ENCODE results near the gene CYBB. TPM values are rescaled to one million over a fixed set of nuclear protein-coding genes. Genes with fewer than 3 reads are reported as not detected.
"Not testable (repeated sequence)": the region's sequence is repeated elsewhere in the genome, so short reads cannot be mapped to it uniquely, and the experiment has no call there.

The CYBB gene
- total RNA-seq, 2 experiments from 2014 or later: 1.6 TPM

- Mint-ChIP-seq H3K4me3 (no peak overlapping the region), H3K27me3 (no peaks in the 10 kb centered on the region), H3K27ac (no peak overlapping the region), H3K4me1 (ENCODE audit: low read depth) (peaks cover 8% of the 10 kb centered on the region), H3K36me3 (ENCODE audit: low read depth) (no peaks in the 10 kb centered on the region), H3K9me3 (no peaks in the 10 kb centered on the region)
- peaks cover 3% of the 10 kb centered on the region for H3K4me1 ChIP-seq (ENCODE audit: insufficient read depth, low read length)
- H3K4me3 ChIP-seq (ENCODE audit: low read length): no peak overlapping the region
- ChIA-PET CTCF (no interaction called here), POLR2A (no interaction called here)
- intact Hi-C loops (cut with DNase I, micrococcal nuclease): no loop called here
- no peak overlapping the region for H3K27ac ChIP-seq (ENCODE audit: low read depth in 1 of 2, low read length in 2 of 2)
- ATAC-seq (ENCODE audit: poor library complexity): no peak
- peaks cover 0 to 6% of the 10 kb centered on the region in 2 experiments for H3K9me3 ChIP-seq (ENCODE audit: control insufficient read depth in 1 of 2, insufficient read depth in 1 of 2, low read length in 2 of 2)
- TF ChIP-seq CTCF (IDR thresholded peaks at IDR 0.05): no peak
- no peak for DNase-seq
- H3K36me3 ChIP-seq (ENCODE audit: insufficient read depth, low read length): no peaks in the 10 kb centered on the region
- no peaks in the 10 kb centered on the region for H3K27me3 ChIP-seq (ENCODE audit: control insufficient read depth in 1 of 2, insufficient read depth in 2 of 2, low read length in 2 of 2)
Measured at GRCh38 chrX:37767430-37767829, 12.4 kb upstream of the CYBB start.

DNA sequence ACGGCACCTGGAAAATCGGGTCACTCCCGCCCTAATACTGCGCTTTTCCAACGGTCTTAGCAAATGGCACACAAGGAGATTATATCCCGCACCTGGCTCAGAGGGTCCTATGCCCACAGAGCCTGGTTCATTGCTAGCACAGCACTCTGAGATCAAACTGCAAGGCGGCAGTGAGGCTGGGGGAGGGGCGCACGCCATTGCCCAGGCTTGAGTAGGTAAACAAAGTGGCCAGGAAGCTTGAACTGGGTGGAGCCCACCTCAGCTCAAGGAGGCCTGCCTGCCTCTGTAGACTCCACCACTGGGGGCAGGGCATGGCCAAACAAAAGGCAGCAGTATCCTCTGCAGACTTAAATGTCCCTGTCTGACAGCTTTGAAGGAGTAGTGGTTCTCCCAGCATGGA is 11.0 kb upstream of the CYBB start:
- H3K4me3 ChIP-seq (ENCODE audit: low read length); H3K27ac ChIP-seq (ENCODE audit: low read depth in 1 of 2, low read length in 2 of 2); H3K4me3 Mint-ChIP-seq; POLR2A ChIA-PET; H3K36me3 Mint-ChIP-seq (ENCODE audit: low read depth); H3K36me3 ChIP-seq (ENCODE audit: insufficient read depth, low read length); H3K27ac Mint-ChIP-seq; H3K9me3 ChIP-seq (ENCODE audit: control insufficient read depth in 1 of 2, insufficient read depth in 1 of 2, low read length in 2 of 2); H3K4me1 Mint-ChIP-seq (ENCODE audit: low read depth); intact Hi-C loops (cut with DNase I, micrococcal nuclease); H3K4me1 ChIP-seq (ENCODE audit: insufficient read depth, low read length); ATAC-seq (ENCODE audit: poor library complexity); H3K9me3 Mint-ChIP-seq; H3K27me3 ChIP-seq (ENCODE audit: control insufficient read depth in 1 of 2, insufficient read depth in 2 of 2, low read length in 2 of 2); H3K27me3 Mint-ChIP-seq; DNase-seq: not testable (repeated sequence)
- CTCF ChIA-PET: interaction anchor here (1.0 kb wide), 1 partner anchor 12 kb away, joined by 3 read pairs; no protein-coding TSS in a partner anchor

DNA sequence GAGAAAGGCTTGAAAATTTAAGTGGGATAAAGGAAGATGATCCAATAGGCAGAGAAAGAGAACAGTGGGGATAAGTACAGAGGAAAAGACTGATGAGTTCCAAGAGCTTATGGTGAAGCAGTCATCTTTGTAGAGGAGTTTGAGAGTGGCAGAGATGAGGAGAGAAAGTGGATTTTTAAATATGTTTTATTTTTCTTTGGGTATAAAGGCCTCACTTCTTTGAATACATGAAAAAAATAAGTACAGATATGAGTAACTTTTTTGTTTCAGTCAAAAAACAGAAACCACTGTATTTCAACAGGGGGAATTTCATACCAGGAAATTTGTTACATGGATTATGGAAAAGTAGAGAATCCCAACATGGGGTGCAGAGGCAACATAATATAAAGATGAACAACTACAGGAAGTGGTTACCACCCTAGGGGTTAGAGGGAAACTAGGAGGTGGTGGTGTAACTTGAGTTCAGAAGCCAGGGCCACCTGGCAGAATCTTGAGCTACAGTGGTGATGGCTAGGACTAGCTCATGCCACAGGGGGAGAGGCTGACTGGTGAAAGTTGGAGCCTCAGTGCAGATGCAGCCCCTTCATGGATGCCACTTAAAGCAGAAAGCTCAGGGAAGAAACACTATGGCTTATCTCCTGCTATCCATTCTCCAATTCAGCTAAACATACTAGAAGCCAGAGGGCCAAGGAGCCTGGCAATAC is 3.4 kb upstream of the CYBB start:
- Histone ChIP-seq H3K9me3 (ENCODE audit: control insufficient read depth in 1 of 2, insufficient read depth in 1 of 2, low read length in 2 of 2) (no peaks in the 10 kb centered on the region), H3K36me3 (ENCODE audit: insufficient read depth, low read length) (no peaks in the 10 kb centered on the region), H3K4me3 (ENCODE audit: low read length) (no peak overlapping the region), H3K4me1 (ENCODE audit: insufficient read depth, low read length) (peaks cover 8% of the 10 kb centered on the region), H3K27me3 (ENCODE audit: control insufficient read depth in 1 of 2, insufficient read depth in 2 of 2, low read length in 2 of 2) (no peaks in the 10 kb centered on the region), H3K27ac (ENCODE audit: low read depth in 1 of 2, low read length in 2 of 2) (peak overlapping the region in 1 of 2 donors; percentile 48)
- peak in 1 of 14 experiments; percentile 43 for DNase-seq
- Mint-ChIP-seq H3K27me3 (no peaks in the 10 kb centered on the region), H3K4me1 (ENCODE audit: low read depth) (peaks cover 25% of the 10 kb centered on the region), H3K36me3 (ENCODE audit: low read depth) (no peaks in the 10 kb centered on the region), H3K4me3 (peak overlapping the region; percentile 52), H3K9me3 (no peaks in the 10 kb centered on the region), H3K27ac (peak overlapping the region; percentile 83)
- ATAC-seq (ENCODE audit: poor library complexity): peak; percentile 24
- TF ChIP-seq CTCF (IDR thresholded peaks at IDR 0.05): no peak
- POLR2A ChIA-PET: interaction anchor here (1.4 to 1.5 kb wide), 2 partner anchors 8 to 23 kb away, joined by 3 to 4 read pairs; no protein-coding TSS in a partner anchor
- CTCF ChIA-PET: no interaction called here
- intact Hi-C loops (cut with DNase I, micrococcal nuclease): no loop called here

DNA sequence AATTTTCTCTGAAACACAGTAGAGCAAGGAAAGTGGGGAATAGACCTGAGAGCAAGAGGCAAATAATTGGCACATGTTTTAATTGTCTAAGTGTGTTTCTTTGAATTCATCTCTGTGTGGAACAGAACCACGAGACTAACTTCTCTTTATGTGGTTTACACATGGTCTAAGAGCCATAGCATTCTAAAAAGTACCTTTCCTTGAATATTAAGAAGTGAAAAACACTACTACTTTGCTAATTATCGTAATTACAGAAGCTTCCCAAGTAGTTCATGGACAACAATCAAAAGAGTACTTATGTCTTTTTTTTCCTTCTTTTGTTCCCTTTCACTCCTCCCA is 2.9 kb upstream of the CYBB start:
- Histone ChIP-seq H3K36me3 (ENCODE audit: insufficient read depth, low read length) (no peaks in the 10 kb centered on the region), H3K27me3 (ENCODE audit: control insufficient read depth in 1 of 2, insufficient read depth in 2 of 2, low read length in 2 of 2) (no peaks in the 10 kb centered on the region), H3K27ac (ENCODE audit: low read depth in 1 of 2, low read length in 2 of 2) (peak overlapping the region in 1 of 2 donors; percentile 48), H3K4me1 (ENCODE audit: insufficient read depth, low read length) (peaks cover 8% of the 10 kb centered on the region), H3K4me3 (ENCODE audit: low read length) (no peak overlapping the region), H3K9me3 (ENCODE audit: control insufficient read depth in 1 of 2, insufficient read depth in 1 of 2, low read length in 2 of 2) (no peaks in the 10 kb centered on the region)
- H3K27ac Mint-ChIP-seq: peak overlapping the region; percentile 83
- peaks cover 25% of the 10 kb centered on the region for H3K4me1 Mint-ChIP-seq (ENCODE audit: low read depth)
- TF ChIP-seq CTCF (IDR thresholded peaks at IDR 0.05): no peak
- POLR2A ChIA-PET: interaction anchor here (1.4 to 1.5 kb wide), 2 partner anchors 8 to 23 kb away, joined by 3 to 4 read pairs; no protein-coding TSS in a partner anchor
- CTCF ChIA-PET: no interaction called here
- no peaks in the 10 kb centered on the region for H3K27me3 Mint-ChIP-seq
- peak in 1 of 14 experiments; percentile 24 for DNase-seq
- ATAC-seq (ENCODE audit: poor library complexity): no peak
- H3K4me3 Mint-ChIP-seq: peak overlapping the region; percentile 52
- no peaks in the 10 kb centered on the region for H3K9me3 Mint-ChIP-seq
- intact Hi-C loops (cut with DNase I, micrococcal nuclease): no loop called here
- H3K36me3 Mint-ChIP-seq (ENCODE audit: low read depth): no peaks in the 10 kb centered on the region
